ENCODE data around the gene ADGRG7. TPM values are rescaled to one million over a fixed set of nuclear protein-coding genes. Genes with fewer than 3 reads are reported as not detected.

ADGRG7 gene
- total and polyA plus RNA-seq, 9 of the 15 experiments (the other 6 are each of a cell fraction or from before 2014, with no cell fraction given) = 0.03 TPM; not detected in 7

- TF ChIP-seq E2F8 (IDR thresholded peaks at IDR 0.05; ENCODE audit: low read depth, partially characterized antibody) = no peak
Observed at GRCh38 chr3:100743535-100743934, 134.1 kb downstream of the ADGRG7 start (continued).

DNA sequence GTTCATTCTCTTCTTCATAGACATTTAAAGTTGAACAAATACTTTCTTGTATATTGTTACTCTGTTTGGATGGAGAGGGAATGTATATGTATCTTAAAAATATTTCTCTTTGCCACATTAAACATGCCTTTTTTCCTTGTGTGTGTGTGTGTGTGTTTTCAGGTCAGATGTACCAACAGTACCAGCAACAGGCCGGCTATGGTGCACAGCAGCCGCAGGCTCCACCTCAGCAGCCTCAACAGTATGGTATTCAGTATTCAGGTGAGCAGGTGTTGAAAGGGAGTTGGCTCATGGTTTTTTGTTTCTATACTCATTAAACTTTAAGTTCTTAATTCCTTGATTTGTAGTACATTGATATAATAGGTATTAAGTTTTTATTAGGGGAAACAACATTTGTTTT is 135.3 kb downstream of the ADGRG7 start:
- Histone ChIP-seq H3K4me1 (replicated peaks in 1 of 2; ENCODE audit: control insufficient read depth in 2 of 2, insufficient read depth in 2 of 2, low read length in 2 of 2) (peaks cover 0 to 10% of the 10 kb centered on the region in 2 experiments; a peak in 3 of 5 replicates), H3K9me3 (replicated peaks; ENCODE audit: control insufficient read depth, insufficient read depth, low read depth, low read length) (no peaks in the 10 kb centered on the region), H3K4me3 (no peak overlapping the region), H3K9me1 (ENCODE audit: control insufficient read depth, insufficient read depth, low read length) (no peaks in the 10 kb centered on the region), H3K4me2 (ENCODE audit: insufficient read depth, low read length) (no peak overlapping the region), H3K36me3 (ENCODE audit: control insufficient read depth, insufficient read depth, low read length) (peaks cover 93% of the 10 kb centered on the region), H4K20me1 (replicated peaks; ENCODE audit: control insufficient read depth, insufficient read depth, low read length) (no peaks in the 10 kb centered on the region), H2AFZ (ENCODE audit: low read depth, low read length) (no peak overlapping the region), H3K27ac (ENCODE audit: extremely low read depth, low read depth, low read length) (no peak overlapping the region), H3K27me3 (ENCODE audit: control insufficient read depth in 2 of 2, insufficient read depth in 2 of 2, low read length in 2 of 2) (no peaks in the 10 kb centered on the region), H3K79me2 (ENCODE audit: control insufficient read depth, insufficient read depth, low read length) (peaks cover 4% of the 10 kb centered on the region; the same call in 2 of the 3 replicates), H3K9ac (ENCODE audit: insufficient read depth in 1 of 2, low read depth in 2 of 2, low read length in 2 of 2) (no peak overlapping the region)
- TF ChIP-seq, protein P1, sequence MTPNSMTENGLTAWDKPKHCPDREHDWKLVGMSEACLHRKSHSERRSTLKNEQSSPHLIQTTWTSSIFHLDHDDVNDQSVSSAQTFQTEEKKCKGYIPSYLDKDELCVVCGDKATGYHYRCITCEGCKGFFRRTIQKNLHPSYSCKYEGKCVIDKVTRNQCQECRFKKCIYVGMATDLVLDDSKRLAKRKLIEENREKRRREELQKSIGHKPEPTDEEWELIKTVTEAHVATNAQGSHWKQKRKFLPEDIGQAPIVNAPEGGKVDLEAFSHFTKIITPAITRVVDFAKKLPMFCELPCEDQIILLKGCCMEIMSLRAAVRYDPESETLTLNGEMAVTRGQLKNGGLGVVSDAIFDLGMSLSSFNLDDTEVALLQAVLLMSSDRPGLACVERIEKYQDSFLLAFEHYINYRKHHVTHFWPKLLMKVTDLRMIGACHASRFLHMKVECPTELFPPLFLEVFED (CRISPR knock-in tag; conservative IDR thresholded peaks at IDR 0.05) = no peak
- no peak for TF ChIP-seq ZNF224 (CRISPR knock-in tag; IDR thresholded peaks at IDR 0.05)
- intact Hi-C loops (cut with micrococcal nuclease) (no loop called here), in situ Hi-C loops (cut with MboI) (no loop called here)
- 100% methylated on average over 2 of the region's 2 CpGs for WGBS (ENCODE audit: insufficient coverage, low coverage, missing lambda C conversion rate)
- FAIRE-seq (no peak), DNase-seq (ENCODE audit: extremely low read depth in 1 of 4, low spot score in 3 of 4) (no peak), ATAC-seq (no peak)
- POLR2A ChIA-PET = no interaction called here
- no TSS peak for BruUV-seq (replicated peaks)
- CTCF ChIA-PET (ENCODE audit: low intra/inter-chr PET ratio) = no interaction called here

Small RNAs within 50 kb of the gene (small RNA-seq; reads per million reads assigned to genes)
- not detected for gene RF00322

Other genes with a start within 250 kb of the ADGRG7 start
- 43.5 and 48.5 TPM in 2 replicates for gene TOMM70, start 208.5 kb upstream of the ADGRG7 start, total RNA-seq (2014; rRNA removed)
- gene TOMM70, start 208.5 kb upstream of the ADGRG7 start, total RNA-seq (2014; rRNA removed; fragmentation: Illumina TruSeq; extraction: Trizol) = 75.6 and 87.7 TPM in 2 replicates
- 64.0 and 70.7 TPM in 2 replicates for gene TOMM70, start 208.5 kb upstream of the ADGRG7 start, total RNA-seq (2015; rRNA removed; fragmentation: Illumina TruSeq; extraction: Trizol)
- gene TOMM70, start 208.5 kb upstream of the ADGRG7 start, total RNA-seq (2021) = 54.9 and 55.1 TPM in 2 replicates
- 39.3 and 55.9 TPM in 2 replicates for gene TOMM70, start 208.5 kb upstream of the ADGRG7 start, polyA plus RNA-seq (2011; rRNA removed)
- gene TOMM70, start 208.5 kb upstream of the ADGRG7 start, polyA plus RNA-seq (2014; fragmentation: Illumina TruSeq; extraction: Trizol) = 54.9 and 65.0 TPM in 2 replicates
- 10 to 100 TPM; 17.5 to 22.3 TPM for gene TOMM70, start 208.5 kb upstream of the ADGRG7 start, polyA plus RNA-seq (2014; fragmentation: Nextera tagmentation; extraction: Ambion mirVana)
- gene TOMM70, start 208.5 kb upstream of the ADGRG7 start, polyA plus RNA-seq (2014; rRNA removed) = 48.0 and 48.8 TPM in 2 replicates
- gene LNP1, start 208.1 kb upstream of the ADGRG7 start, total RNA-seq (2014; rRNA removed) = 3.3 and 4.5 TPM in 2 replicates
- gene LNP1, start 208.1 kb upstream of the ADGRG7 start, total RNA-seq (2014; rRNA removed; fragmentation: Illumina TruSeq; extraction: Trizol) = 4.4 and 4.5 TPM in 2 replicates
- gene LNP1, start 208.1 kb upstream of the ADGRG7 start, total RNA-seq (2015; rRNA removed; fragmentation: Illumina TruSeq; extraction: Trizol) = 3.9 and 5.2 TPM in 2 replicates
- gene LNP1, start 208.1 kb upstream of the ADGRG7 start, total RNA-seq (2021) = 3.0 and 3.4 TPM in 2 replicates
- 3.1 and 4.3 TPM in 2 replicates for gene LNP1, start 208.1 kb upstream of the ADGRG7 start, polyA plus RNA-seq (2011; rRNA removed)
- 3.6 and 4.8 TPM in 2 replicates for gene LNP1, start 208.1 kb upstream of the ADGRG7 start, polyA plus RNA-seq (2014; fragmentation: Illumina TruSeq; extraction: Trizol)
- gene LNP1, start 208.1 kb upstream of the ADGRG7 start, polyA plus RNA-seq (2014; fragmentation: Nextera tagmentation; extraction: Ambion mirVana) = 1 to 10 TPM; 1.9 to 4.9 TPM
- 3.4 and 3.9 TPM in 2 replicates for gene LNP1, start 208.1 kb upstream of the ADGRG7 start, polyA plus RNA-seq (2014; rRNA removed)
- 0.41 and 0.65 TPM in 2 replicates for gene TMEM45A, start 117.0 kb upstream of the ADGRG7 start, total RNA-seq (2014; rRNA removed)
- 1.1 TPM in 2 replicates for gene TMEM45A, start 117.0 kb upstream of the ADGRG7 start, total RNA-seq (2014; rRNA removed; fragmentation: Illumina TruSeq; extraction: Trizol)
- 0.54 and 0.57 TPM in 2 replicates for gene TMEM45A, start 117.0 kb upstream of the ADGRG7 start, total RNA-seq (2015; rRNA removed; fragmentation: Illumina TruSeq; extraction: Trizol)
- 0.80 and 0.83 TPM in 2 replicates for gene TMEM45A, start 117.0 kb upstream of the ADGRG7 start, total RNA-seq (2021)
- 0.22 and 0.95 TPM in 2 replicates for gene TMEM45A, start 117.0 kb upstream of the ADGRG7 start, polyA plus RNA-seq (2011; rRNA removed)
- gene TMEM45A, start 117.0 kb upstream of the ADGRG7 start, polyA plus RNA-seq (2014; fragmentation: Illumina TruSeq; extraction: Trizol) = 1.1 and 1.3 TPM in 2 replicates
- gene TMEM45A, start 117.0 kb upstream of the ADGRG7 start, polyA plus RNA-seq (2014; fragmentation: Nextera tagmentation; extraction: Ambion mirVana) = 1 to 10 TPM; 3.3 to 4.1 TPM
- gene TMEM45A, start 117.0 kb upstream of the ADGRG7 start, polyA plus RNA-seq (2014; rRNA removed) = 0.89 and 1.1 TPM in 2 replicates
- 31.8 and 42.0 TPM in 2 replicates for gene TFG, start 99.9 kb downstream of the ADGRG7 start, total RNA-seq (2014; rRNA removed)
- 68.8 and 70.8 TPM in 2 replicates for gene TFG, start 99.9 kb downstream of the ADGRG7 start, total RNA-seq (2014; rRNA removed; fragmentation: Illumina TruSeq; extraction: Trizol)
- gene TFG, start 99.9 kb downstream of the ADGRG7 start, total RNA-seq (2015; rRNA removed; fragmentation: Illumina TruSeq; extraction: Trizol) = 57.0 and 64.4 TPM in 2 replicates
- gene TFG, start 99.9 kb downstream of the ADGRG7 start, total RNA-seq (2021) = 70.4 and 70.6 TPM in 2 replicates
- gene TFG, start 99.9 kb downstream of the ADGRG7 start, polyA plus RNA-seq (2011; rRNA removed) = 56.1 and 74.5 TPM in 2 replicates
- 109 and 143 TPM in 2 replicates for gene TFG, start 99.9 kb downstream of the ADGRG7 start, polyA plus RNA-seq (2014; fragmentation: Illumina TruSeq; extraction: Trizol)
- 10 to 100 TPM; 33.5 to 48.8 TPM for gene TFG, start 99.9 kb downstream of the ADGRG7 start, polyA plus RNA-seq (2014; fragmentation: Nextera tagmentation; extraction: Ambion mirVana)
- 57.8 and 67.7 TPM in 2 replicates for gene TFG, start 99.9 kb downstream of the ADGRG7 start, polyA plus RNA-seq (2014; rRNA removed)